Measurements from ENCODE around the gene MKLN1.

MKLN1 gene

DNA sequence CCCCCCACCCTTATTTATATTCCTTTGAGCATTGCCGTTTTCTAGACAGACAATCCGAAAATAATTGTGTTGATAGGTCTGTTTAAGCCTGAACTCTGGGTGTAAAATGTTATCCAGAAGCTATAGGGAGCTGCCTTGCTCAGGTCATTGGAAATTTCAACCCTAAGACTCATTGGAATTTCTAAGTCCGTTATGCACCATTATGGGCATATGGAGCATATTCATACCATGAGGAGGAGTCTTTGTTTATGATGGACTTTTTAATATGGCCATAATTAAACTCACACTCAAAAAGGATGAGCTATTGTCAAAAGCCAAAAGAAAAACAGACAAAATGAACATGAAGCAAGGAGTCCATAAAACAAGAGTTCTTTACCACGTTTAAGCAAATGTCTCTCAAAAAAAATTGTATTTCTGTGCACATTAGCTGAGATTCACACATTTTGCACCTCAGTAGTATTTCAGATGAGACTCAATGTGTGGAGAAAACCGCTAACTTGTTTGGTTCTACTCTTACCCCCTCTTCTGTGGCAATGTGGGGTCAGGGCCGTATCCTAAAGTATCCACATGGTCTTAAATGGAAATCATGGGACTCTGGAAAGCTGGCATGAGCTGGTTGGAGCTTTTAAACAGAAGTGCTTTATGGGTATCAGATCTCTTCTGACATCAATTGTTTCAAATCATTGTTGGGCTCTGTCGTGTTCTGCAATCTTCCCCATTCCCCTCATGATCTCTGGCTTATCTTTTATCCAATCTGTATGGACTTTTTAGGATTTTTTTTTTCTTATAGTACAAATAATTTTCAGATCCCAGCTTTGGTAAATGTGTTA, 168.2 kb downstream of the MKLN1 start:
- no peak for DNase-seq (ENCODE audit: low spot score)
- TF ChIP-seq, protein P1, sequence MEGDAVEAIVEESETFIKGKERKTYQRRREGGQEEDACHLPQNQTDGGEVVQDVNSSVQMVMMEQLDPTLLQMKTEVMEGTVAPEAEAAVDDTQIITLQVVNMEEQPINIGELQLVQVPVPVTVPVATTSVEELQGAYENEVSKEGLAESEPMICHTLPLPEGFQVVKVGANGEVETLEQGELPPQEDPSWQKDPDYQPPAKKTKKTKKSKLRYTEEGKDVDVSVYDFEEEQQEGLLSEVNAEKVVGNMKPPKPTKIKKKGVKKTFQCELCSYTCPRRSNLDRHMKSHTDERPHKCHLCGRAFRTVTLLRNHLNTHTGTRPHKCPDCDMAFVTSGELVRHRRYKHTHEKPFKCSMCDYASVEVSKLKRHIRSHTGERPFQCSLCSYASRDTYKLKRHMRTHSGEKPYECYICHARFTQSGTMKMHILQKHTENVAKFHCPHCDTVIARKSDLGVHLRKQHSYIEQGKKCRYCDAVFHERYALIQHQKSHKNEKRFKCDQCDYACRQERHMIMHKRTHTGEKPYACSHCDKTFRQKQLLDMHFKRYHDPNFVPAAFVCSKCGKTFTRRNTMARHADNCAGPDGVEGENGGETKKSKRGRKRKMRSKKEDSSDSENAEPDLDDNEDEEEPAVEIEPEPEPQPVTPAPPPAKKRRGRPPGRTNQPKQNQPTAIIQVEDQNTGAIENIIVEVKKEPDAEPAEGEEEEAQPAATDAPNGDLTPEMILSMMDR (IDR thresholded peaks at IDR 0.05; ENCODE audit: borderline replicate concordance, control extremely low read depth, extremely low read depth, insufficient read depth, missing control alignments) = no peak
- in situ Hi-C loops (cut with MboI; ENCODE audit: low sequenced_read_pairs, unreplicated experiment) = no loop called here

DNA sequence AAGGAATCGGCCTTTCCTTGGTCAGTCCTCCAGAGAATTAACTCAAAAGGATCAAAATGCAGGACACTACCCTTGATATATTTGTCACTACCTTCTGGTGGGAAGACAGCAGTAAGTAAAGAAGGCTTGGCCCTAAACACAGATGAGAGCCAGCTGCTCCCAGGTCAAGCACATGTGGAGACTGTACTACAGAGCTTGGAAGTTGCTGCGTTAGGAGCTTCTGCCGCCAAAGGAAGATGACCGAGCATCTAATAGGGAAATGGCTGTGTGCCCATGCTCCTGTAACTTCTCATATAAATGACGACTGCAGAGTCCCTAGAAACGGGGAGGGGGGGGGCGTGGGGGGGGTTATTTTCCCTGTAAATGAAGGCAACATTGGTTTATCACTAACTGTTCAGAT, 169.8 kb downstream of the MKLN1 start:
- TF ChIP-seq, protein P1 (IDR thresholded peaks at IDR 0.05; ENCODE audit: borderline replicate concordance, control extremely low read depth, extremely low read depth, insufficient read depth, missing control alignments) = no peak
- in situ Hi-C loops (cut with MboI; ENCODE audit: low sequenced_read_pairs, unreplicated experiment) = no loop called here
- no peak for DNase-seq (ENCODE audit: low spot score)

DNA sequence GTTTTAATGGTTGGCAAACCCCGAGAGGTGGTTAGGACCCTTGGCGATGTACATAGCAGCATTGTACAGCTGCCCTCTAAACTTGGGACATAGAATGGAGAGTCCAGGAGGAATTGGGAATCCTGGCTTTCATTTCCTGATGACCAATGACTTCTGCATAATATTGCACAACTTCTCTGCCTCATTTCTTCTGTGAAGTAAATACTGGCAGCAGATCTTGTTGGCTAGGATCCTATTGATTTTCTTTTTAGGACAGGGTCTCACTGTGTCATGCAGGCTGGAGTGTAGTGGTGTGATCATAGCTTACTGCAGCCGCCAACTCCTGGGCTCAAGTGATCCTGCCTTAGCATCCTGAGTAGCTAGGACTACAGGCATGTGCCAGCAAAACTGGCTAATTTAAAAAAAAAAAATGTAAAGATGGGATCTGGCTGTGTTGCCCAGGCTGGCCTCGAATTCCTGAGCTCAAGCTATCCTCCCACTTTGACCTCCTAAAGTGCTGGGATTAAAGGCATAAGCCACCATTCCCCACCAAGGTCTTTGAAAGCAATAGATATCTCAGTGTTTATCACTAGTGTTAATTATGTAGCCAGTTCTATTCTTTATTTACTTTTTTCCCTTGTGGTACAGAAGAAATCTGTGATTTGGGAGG, 170.7 kb downstream of the MKLN1 start:
- in situ Hi-C loops (cut with MboI; ENCODE audit: low sequenced_read_pairs, unreplicated experiment) = no loop called here
- TF ChIP-seq, protein P1 (IDR thresholded peaks at IDR 0.05; ENCODE audit: borderline replicate concordance, control extremely low read depth, extremely low read depth, insufficient read depth, missing control alignments) = no peak
- no peak for DNase-seq (ENCODE audit: low spot score)

DNA sequence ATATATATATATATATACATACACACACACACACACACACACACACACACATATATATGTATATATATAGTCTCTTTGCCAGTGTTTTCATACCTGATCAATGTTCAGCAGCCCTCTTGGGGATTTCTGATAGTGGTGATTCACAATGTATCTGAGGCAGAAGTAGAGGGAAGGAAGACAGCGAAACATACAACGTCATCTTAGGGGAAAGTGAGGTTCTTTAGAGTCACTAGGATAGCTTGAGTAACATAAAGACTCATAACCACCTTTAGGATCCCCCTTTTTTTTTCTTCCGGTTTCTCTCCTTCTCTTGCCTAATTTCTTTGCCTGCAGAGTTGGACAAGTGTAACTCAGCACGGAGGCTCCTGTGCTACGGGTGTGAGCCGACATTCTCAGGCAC, 172.1 kb downstream of the MKLN1 start:
- TF ChIP-seq, protein P1 (IDR thresholded peaks at IDR 0.05; ENCODE audit: borderline replicate concordance, control extremely low read depth, extremely low read depth, insufficient read depth, missing control alignments) = no peak
- in situ Hi-C loops (cut with MboI; ENCODE audit: low sequenced_read_pairs, unreplicated experiment) = no loop called here
- no peak for DNase-seq (ENCODE audit: low spot score)

DNA sequence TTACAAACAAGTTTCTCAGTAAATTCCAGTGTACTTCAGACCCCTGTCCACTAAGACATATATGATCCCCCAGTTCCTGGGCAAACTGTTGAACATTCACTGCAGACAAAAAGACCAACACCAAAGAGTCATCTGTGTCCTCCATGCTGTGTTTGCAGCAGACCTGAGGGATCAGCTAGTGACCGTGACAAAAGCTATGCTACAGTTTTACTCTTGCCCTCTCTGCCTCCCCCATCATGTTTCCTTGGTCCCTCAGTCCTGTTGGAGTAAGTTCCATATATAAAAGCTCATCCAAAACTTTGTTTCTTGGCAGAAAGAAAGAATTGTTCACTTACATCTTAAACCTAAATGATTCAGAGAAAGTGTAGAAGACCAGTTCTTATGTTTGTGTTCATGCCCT, 172.7 kb downstream of the MKLN1 start:
- in situ Hi-C loops (cut with MboI; ENCODE audit: low sequenced_read_pairs, unreplicated experiment) = no loop called here
- TF ChIP-seq, protein P1 (IDR thresholded peaks at IDR 0.05; ENCODE audit: borderline replicate concordance, control extremely low read depth, extremely low read depth, insufficient read depth, missing control alignments) = no peak

DNA sequence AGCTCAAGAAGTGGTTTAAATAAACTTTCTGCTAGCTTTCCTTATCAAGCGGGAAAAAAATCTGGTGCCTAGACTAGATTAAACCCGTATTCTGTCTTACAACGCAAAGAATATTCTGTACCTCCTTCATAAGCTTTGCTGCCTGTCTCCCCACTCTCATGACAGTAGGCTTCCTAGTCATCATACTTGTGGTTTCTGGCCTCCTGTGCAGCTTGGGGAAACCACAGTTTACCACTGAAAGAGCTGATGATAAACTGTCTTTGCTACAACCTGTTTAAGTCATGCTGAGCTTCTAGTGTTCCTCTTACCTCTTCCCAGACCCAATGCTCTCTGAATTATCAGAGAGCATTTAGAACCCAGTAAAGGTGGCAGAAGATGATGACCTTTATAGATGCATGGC, 173.7 kb downstream of the MKLN1 start:
- DNase-seq (ENCODE audit: low spot score) = no peak
- in situ Hi-C loops (cut with MboI; ENCODE audit: low sequenced_read_pairs, unreplicated experiment) = no loop called here
- TF ChIP-seq, protein P1 (IDR thresholded peaks at IDR 0.05; ENCODE audit: borderline replicate concordance, control extremely low read depth, extremely low read depth, insufficient read depth, missing control alignments) = no peak

More for the DNA sequence above, 172.7 kb downstream of the MKLN1 start:
- no peak for DNase-seq (ENCODE audit: low spot score)

Data from GM13976 (cell line).